ENCODE results near the gene LRCOL1.

DNA sequence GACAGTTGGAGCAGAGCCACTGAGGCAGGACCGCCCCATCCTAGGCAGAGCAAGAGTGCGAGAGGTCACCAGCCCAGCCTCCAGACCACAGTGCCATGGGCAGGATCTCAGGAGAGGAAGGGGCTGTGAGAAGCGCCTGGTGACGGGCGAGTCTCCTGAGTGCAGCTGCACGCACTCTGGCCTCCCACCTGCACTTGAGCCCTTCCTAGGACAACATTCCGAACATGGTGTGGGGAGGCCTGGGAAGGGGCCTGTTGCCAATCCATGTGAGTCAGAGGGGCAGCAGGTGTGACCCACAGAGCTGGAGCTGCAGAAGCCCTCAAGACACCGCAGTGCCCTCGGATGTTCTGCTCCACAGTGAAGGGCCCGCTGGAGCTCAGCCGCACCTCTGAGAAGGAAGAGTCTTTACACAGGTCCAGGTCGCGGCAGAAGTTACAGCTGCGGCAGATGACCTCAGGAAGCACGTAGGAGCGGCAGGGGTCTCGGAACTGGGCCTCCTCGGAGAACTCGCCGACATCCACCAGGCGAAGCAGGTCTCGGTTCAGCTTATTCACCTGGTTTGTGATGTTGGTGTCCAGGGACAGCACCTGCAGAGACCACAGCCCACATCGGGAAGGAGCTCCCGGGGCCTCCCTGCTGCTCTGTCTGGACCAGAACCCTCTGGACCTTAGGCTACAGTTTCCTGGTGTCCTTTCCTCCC, 15.5 kb upstream of the LRCOL1 start:
- TF ChIP-seq CTCF (IDR thresholded peaks at IDR 0.05) (no peak), POLR2A (IDR thresholded peaks at IDR 0.05) (no peak)
